Neural cell (in vitro differentiated cells): ENCODE measurements around the gene BAX.

Source experiments
- CTCF ChIP-seq: fragments of 450-650 bp; IDR thresholded peaks from 2 replicates; pipeline ENCODE4 v1.5.1; 2014; ENCODE audit warnings: antibody characterized with exemption, mild to moderate bottlenecking, moderate library complexity; ENCODE audit not compliant: poor library complexity, severe bottlenecking
- EP300 ChIP-seq: fragments of 450-650 bp; conservative IDR thresholded peaks from 2 replicates; pipeline ENCODE4 v1.6.1; 2014; ENCODE audit warnings: antibody characterized with exemption, mild to moderate bottlenecking, moderate library complexity; ENCODE audit not compliant: poor library complexity, severe bottlenecking
- EZH2 ChIP-seq: fragments of 200-600, 300-800 bp; shearing (Covaris generic), sonication (generic); IDR thresholded peaks from 2 replicates; pipeline ENCODE4 v1.6.1; 2014; ENCODE audit warnings: antibody characterized with exemption, low read length, borderline replicate concordance, mild to moderate bottlenecking; ENCODE audit not compliant: insufficient read depth, poor library complexity, severe bottlenecking
- MXI1 ChIP-seq: fragments of 450-650 bp; conservative IDR thresholded peaks from 2 replicates; pipeline ENCODE4 v1.6.1; 2014; ENCODE audit warnings: antibody characterized with exemption, mild to moderate bottlenecking; ENCODE audit not compliant: poor library complexity, severe bottlenecking
- POLR2AphosphoS5 ChIP-seq: IDR thresholded peaks from 2 replicates; pipeline ENCODE4 v1.6.1; 2012
- RAD21 ChIP-seq: fragments of 450-650 bp; conservative IDR thresholded peaks from 2 replicates; pipeline ENCODE4 v1.6.1; 2014; ENCODE audit warnings: antibody characterized with exemption, mild to moderate bottlenecking, moderate library complexity
- REST ChIP-seq: IDR thresholded peaks from 2 replicates; pipeline ENCODE4 v1.6.1; 2012; ENCODE audit warnings: borderline replicate concordance

- TF ChIP-seq EP300: no peak
- no peak for TF ChIP-seq CTCF
- no peak for TF ChIP-seq POLR2AphosphoS5
- no peak for TF ChIP-seq MXI1
- TF ChIP-seq EZH2: no peak
- TF ChIP-seq REST: no peak
- no peak for TF ChIP-seq RAD21
Observed at GRCh38 chr19:48920949-48921348, 33.7 kb upstream of the BAX start.
